T-helper 17 cell (primary cell): Measurements from ENCODE around the gene SLC6A19. TPM values are rescaled to one million over a fixed set of nuclear protein-coding genes. Genes with fewer than 3 reads are reported as not detected.

ENCODE experiments used
- ATAC-seq: fragments of 150-1000 bp; cut with Tn5 transposase; 2 replicates; pipeline ENCODE4 v1.10.0; 2021; ENCODE audit warnings: mild to moderate bottlenecking, moderate library complexity
- DNase-seq, 3 donors: peaks; one replicate each; pipeline versions ENCODE4 v3.0.0 to v3.0.0-alpha.2; 2020 to 2021
- H3K9me3 ChIP-seq: one replicate; pipeline ENCODE4 v1.7.0; 2013; ENCODE audit warnings: low read length, mild to moderate bottlenecking; ENCODE audit not compliant: control insufficient read depth, poor library complexity, severe bottlenecking
- H3K27ac Mint-ChIP-seq: one replicate; pipeline ENCODE4 v1.8.0; 2022; ENCODE audit warnings: mild to moderate bottlenecking, moderate library complexity, mixed read lengths
- H3K27me3 Mint-ChIP-seq: one replicate; pipeline ENCODE4 v1.8.0; 2022; ENCODE audit warnings: mixed read lengths
- H3K36me3 Mint-ChIP-seq: one replicate; pipeline ENCODE4 v1.8.0; 2022; ENCODE audit warnings: low read depth, mixed read lengths
- H3K4me1 Mint-ChIP-seq: one replicate; pipeline ENCODE4 v1.8.0; 2022; ENCODE audit warnings: mild to moderate bottlenecking, mixed read lengths
- H3K4me3 Mint-ChIP-seq: one replicate; pipeline ENCODE4 v1.8.0; 2022; ENCODE audit warnings: mild to moderate bottlenecking, moderate library complexity, mixed read lengths
- total RNA-seq, 4 donors: library from RNA in 2 of 4; stranded (reverse) in 2 of 4; gene quantifications; one replicate each; pipeline ENCODE4 v1.2.3 and lab custom pipeline; 2022 to 2026

Gene SLC6A19
- total RNA-seq, 2 donors from 2014 or later = not detected

DNA sequence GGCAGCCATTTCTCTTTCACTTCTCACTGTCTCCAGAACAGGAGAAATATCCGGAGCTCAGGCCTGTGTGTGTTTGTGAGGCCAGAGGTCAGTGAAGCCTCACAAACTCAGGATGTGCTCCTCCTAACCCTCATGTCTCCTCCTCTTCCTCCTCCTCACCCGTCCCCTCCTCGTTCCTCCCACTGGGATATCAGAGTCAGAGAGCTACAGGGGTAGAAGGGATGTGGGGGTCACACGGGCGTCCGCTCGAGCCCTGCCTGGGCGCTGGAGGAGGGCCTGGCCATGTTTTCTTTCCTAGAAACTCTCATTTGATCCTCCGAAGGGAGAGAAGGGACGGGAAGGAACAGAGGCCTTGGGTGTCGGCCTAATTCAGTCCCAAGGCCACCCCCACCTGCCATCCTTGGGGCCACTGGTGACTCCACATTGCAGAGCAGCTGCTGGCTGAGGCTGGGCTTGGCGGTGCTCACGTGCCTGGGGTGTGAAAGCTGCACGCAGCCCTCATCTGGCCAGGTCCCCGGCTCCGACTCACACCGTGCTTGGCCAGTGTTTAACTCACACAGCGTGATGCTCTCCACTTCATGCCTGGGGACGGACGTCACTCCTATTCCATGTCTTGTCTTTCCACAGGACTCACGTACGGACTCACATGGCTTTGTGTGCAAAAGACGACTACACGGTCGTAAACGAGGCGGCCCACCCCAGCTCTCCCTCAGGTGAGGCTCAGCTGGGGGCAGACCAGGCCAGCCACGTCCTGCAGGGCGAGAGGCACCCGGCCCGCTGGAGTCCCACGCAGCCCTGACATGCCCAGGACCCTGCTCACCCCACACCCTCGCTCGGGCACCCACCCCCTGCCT is 22.6 kb upstream of the SLC6A19 start:
- H3K4me1 Mint-ChIP-seq = no peaks in the 10 kb centered on the region
- peaks cover 8% of the 10 kb centered on the region for H3K27me3 Mint-ChIP-seq
- ATAC-seq (no peak), DNase-seq (peak in 1 of 3 donors; percentile 9)
- H3K36me3 Mint-ChIP-seq = no peaks in the 10 kb centered on the region
- no peaks in the 10 kb centered on the region for H3K9me3 ChIP-seq
- no peak overlapping the region for H3K27ac Mint-ChIP-seq
- no peak overlapping the region for H3K4me3 Mint-ChIP-seq

DNA sequence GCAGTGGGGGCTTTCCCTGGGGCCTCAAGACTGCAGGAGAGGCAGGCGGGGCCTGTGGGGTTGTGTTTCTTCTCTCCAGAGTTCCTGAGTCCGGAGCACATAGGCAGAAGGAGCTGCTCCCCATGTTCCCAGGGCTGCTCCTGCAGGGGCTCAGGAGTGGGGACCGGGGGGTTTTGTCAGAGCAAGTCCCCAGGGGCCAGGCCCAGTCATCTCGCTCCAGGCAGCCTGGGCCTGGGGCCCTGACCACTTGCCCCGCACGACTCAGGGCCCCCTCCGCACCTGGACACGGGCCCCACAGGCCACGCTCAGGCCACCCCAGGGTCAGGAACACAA is 22.0 kb upstream of the SLC6A19 start:
- Mint-ChIP-seq H3K4me1 (no peaks in the 10 kb centered on the region), H3K36me3 (no peaks in the 10 kb centered on the region), H3K4me3 (no peak overlapping the region), H3K27me3 (peaks cover 8% of the 10 kb centered on the region), H3K27ac (no peak overlapping the region)
- DNase-seq = no peak
- no peaks in the 10 kb centered on the region for H3K9me3 ChIP-seq
- no peak for ATAC-seq

DNA sequence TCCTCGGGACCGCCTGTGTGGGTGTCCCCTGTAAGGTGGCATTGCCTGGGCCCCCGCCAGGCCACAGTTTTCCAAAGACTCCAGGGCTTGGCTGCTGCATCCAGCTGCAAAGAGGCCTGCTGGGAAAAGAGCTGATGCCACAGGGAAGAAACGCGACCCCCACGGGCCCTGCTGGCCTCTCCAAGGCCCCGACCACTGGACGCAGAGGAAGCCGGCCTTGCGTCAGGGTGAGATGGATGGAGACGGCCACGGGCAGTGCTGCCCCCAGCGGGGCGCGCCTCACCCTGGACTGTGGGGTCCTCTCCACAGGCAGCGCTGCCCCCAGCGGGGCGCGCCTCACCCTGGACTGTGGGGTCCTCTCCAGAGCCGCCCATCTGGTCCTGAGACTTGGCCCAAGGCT is 21.3 kb upstream of the SLC6A19 start:
- H3K4me3 Mint-ChIP-seq = no peak overlapping the region
- DNase-seq (peak in 1 of 3 donors; percentile 7), ATAC-seq (no peak)
- no peak overlapping the region for H3K27ac Mint-ChIP-seq
- no peaks in the 10 kb centered on the region for H3K36me3 Mint-ChIP-seq
- no peaks in the 10 kb centered on the region for H3K9me3 ChIP-seq
- no peaks in the 10 kb centered on the region for H3K4me1 Mint-ChIP-seq
- peaks cover under 1% of the 10 kb centered on the region for H3K27me3 Mint-ChIP-seq

DNA sequence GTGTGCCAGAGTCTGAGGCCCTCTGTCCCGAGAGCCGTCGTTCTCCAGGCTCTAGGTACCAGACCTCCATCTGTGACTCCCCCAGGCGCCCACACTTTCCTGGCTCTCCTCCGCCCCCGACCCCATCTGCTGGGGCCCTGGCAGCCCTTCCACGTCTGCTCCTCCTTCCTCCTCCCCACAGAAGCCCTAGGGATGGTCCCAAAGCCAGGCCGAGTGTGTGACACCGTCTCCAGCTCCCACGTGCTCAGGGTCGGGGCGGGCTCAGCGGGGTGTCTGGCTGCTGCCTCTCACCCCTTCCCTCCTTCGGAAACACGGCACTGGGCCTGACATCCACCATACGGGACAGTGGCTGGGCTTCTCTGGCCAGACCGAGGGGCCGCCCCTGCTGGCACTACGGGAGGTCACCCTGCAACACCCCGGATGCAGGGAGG is 20.5 kb upstream of the SLC6A19 start:
- peak in 1 of 3 donors; percentile 6 for DNase-seq
- H3K9me3 ChIP-seq = no peaks in the 10 kb centered on the region
- H3K4me1 Mint-ChIP-seq = no peaks in the 10 kb centered on the region
- peaks cover 1% of the 10 kb centered on the region for H3K27me3 Mint-ChIP-seq
- no peak for ATAC-seq
- H3K4me3 Mint-ChIP-seq = no peak overlapping the region
- no peak overlapping the region for H3K27ac Mint-ChIP-seq
- no peaks in the 10 kb centered on the region for H3K36me3 Mint-ChIP-seq

DNA sequence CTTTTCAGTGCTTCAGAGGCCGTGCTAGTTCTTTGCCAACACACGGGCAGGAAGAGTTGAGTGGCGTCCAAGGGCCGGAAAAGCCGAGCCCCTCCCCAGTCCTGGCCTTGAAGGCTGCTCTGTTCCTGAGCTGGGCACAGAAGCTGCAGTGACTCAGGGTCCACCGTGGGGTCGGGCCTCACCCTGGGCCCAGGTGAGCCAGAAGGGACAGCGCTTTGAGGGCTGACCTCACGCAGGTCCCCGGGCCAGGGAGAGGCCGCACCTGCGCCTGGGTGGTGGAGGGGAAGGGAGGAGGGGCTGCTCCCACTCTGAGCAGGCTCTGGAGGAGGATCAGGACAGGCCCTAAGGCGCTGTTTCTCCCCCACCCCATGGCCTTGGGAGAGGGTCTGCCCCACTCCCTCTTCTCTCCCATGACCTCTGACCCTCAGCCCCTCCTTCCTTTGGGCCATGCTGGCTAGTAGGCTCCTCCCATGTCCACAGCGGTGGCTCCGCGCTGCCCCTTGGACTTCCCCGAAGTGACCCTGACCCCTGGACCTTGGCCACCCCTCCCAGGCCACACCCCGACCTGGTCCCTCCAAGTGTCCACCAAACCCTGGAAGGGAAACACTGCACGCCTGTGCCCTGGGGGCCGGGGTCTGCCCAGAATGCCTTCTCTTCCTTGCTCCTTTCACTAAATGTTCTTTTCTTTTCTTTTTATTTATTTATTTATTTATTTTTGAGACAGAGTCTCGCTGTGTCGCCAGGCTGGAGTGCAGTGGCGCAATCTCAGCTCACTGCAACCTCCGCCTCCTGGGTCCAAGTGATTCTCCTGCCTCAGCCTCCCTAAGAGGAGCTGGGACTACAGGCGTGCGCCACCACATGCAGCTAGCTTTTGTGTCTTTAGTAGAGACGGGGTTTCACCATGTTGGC is 19.7 kb upstream of the SLC6A19 start:
- no peaks in the 10 kb centered on the region for H3K9me3 ChIP-seq
- no peaks in the 10 kb centered on the region for H3K4me1 Mint-ChIP-seq
- no peak for ATAC-seq
- no peak overlapping the region for H3K27ac Mint-ChIP-seq
- no peak for DNase-seq
- H3K4me3 Mint-ChIP-seq = no peak overlapping the region
- peaks cover 6% of the 10 kb centered on the region for H3K27me3 Mint-ChIP-seq
- H3K36me3 Mint-ChIP-seq = no peaks in the 10 kb centered on the region

DNA sequence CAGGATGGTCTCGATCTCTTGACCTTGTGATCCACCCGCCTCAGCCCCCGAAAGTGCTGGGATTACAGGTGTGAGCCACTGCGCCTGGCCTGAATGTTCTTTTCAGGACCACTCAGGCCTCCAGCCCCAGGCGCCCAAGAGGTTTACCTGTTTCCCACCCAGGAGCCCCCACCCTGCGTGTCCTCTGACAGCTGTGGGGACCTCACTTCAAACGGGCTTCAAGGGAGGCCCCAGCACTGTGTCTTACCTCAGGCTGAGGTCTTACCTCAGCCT is 19.1 kb upstream of the SLC6A19 start:
- no peak for ATAC-seq
- no peak for DNase-seq

DNA sequence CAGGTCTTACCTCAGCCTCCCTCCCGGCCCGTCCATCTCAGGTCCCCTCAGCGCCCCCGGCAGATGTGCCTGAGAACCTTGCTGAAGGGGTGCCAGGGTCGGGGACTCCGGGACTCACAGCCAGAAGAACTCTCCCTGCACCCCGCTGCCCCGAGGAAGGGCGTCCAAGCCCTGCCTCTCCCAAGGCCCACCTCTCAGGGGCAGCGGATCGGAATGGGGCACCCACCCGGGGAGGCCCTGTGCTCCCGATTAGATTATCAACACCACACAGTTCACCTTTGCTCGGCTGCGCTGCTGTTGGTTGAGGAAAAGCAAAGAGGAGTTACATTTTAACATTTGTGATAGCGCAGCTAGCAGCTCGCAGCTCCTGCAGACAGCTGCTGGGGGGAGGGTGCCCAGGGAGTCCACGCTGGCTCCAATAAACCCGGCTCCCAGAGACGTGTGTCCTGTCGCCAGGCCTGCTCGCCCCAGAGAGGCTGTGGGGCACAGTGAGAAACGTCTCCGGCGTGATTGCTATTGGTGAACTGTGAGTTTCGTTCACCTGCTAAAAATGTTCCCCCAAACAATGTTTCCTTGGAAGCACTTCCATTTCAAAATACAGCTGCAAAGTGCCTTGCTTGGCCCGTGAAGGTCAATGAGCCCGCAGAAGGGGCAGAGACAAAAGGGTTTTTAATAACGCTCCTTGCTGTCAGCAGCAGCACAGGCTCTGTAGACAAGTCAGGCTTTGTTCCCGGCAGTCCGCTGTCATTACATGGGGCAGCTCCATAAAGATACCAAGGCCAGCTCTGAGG is 18.6 kb upstream of the SLC6A19 start:
- H3K9me3 ChIP-seq = no peaks in the 10 kb centered on the region
- ATAC-seq = no peak
- H3K4me1 Mint-ChIP-seq = no peaks in the 10 kb centered on the region
- peaks cover 8% of the 10 kb centered on the region for H3K27me3 Mint-ChIP-seq
- no peak overlapping the region for H3K27ac Mint-ChIP-seq
- H3K4me3 Mint-ChIP-seq = no peak overlapping the region
- H3K36me3 Mint-ChIP-seq = no peaks in the 10 kb centered on the region
- DNase-seq = peak in 1 of 3 donors; percentile 8

More for the DNA sequence above, 19.1 kb upstream of the SLC6A19 start:
- Mint-ChIP-seq H3K27ac (no peak overlapping the region), H3K36me3 (no peaks in the 10 kb centered on the region), H3K4me1 (no peaks in the 10 kb centered on the region), H3K4me3 (no peak overlapping the region), H3K27me3 (peaks cover 6% of the 10 kb centered on the region)
- no peaks in the 10 kb centered on the region for H3K9me3 ChIP-seq

DNA sequence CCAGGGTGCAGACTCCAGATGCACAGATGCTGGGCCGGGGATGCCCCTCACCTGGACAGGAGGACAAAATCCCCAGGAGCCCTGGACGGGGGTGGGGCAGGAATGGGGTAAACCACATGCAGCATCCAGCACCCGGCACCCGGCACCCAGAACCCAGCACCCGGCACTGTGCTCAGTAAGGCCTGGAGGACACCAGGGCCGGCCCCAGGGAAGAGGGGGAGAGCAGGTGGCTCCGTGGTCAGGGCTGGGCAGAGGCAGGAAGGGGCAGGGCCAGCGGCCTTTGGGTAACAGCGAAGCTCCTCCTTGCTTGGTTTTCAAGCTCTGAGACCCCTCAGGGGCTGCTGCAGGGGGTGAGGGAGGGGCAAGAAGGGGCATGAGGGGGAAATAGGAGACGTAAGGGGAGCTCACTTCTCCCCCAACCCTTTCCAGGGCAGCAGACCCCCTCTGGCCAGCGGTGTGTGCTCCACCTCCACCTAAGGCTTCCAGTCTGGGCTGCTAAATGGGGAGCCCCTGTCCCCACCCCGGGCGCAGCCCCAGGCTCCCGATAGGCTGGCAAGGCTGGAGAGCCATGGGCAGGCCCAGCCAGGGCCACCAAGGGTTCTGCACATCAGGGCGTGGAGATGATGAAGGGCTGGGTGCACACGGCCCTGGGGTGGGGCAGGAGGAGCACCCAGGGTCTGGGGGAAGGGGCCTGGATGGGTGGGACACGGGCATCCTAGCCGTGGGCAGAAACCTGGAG is 17.8 kb upstream of the SLC6A19 start:
- no peak for ATAC-seq
- H3K4me1 Mint-ChIP-seq = no peaks in the 10 kb centered on the region
- no peak overlapping the region for H3K27ac Mint-ChIP-seq
- no peaks in the 10 kb centered on the region for H3K36me3 Mint-ChIP-seq
- no peaks in the 10 kb centered on the region for H3K9me3 ChIP-seq
- peaks cover 15% of the 10 kb centered on the region for H3K27me3 Mint-ChIP-seq
- no peak overlapping the region for H3K4me3 Mint-ChIP-seq
- DNase-seq = peak in 1 of 3 donors; percentile 7

DNA sequence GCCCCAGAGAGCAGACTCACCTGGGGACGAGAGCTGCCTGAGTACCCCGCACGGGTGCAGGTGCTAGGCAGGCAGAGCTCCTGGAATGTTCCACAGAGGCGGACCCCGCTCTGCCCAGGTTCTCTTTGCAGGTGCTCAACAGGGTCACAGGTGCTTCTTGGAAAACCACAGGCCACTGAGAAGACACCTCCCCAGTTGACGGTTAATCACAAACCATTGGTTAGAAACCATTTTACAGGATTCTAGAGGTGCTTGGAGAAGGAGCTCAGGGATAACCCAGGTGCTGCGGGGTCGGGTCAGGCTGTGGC is 17.3 kb upstream of the SLC6A19 start:
- no peaks in the 10 kb centered on the region for H3K9me3 ChIP-seq
- Mint-ChIP-seq H3K27me3 (peaks cover 20% of the 10 kb centered on the region), H3K36me3 (no peaks in the 10 kb centered on the region), H3K27ac (no peak overlapping the region), H3K4me3 (no peak overlapping the region), H3K4me1 (no peaks in the 10 kb centered on the region)
- no peak for ATAC-seq
- DNase-seq = no peak

DNA sequence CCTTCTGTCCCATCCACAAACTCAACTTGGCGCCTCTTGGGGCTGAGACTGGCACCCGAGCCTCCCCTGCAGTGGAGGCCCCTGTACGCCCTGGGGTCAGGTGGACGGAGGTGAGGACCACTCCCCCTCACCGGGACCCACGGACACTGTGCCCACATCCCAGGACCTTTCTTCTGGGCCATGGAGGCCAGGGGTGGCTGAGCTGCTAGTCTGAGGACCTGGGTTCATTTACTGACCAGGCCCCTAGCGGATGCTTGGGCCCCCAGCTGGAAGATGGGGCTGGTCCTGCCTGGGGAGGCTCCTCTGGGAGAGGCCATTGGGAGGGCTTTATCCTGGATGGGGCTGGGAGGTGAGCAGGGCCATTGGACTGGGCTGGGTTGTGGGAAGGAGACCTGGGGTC is 16.9 kb upstream of the SLC6A19 start:
- Mint-ChIP-seq H3K36me3 (no peaks in the 10 kb centered on the region), H3K4me3 (no peak overlapping the region), H3K4me1 (no peaks in the 10 kb centered on the region), H3K27me3 (peaks cover 24% of the 10 kb centered on the region), H3K27ac (no peak overlapping the region)
- ATAC-seq (no peak), DNase-seq (peak in 1 of 3 donors; percentile 4)
- H3K9me3 ChIP-seq = no peaks in the 10 kb centered on the region

DNA sequence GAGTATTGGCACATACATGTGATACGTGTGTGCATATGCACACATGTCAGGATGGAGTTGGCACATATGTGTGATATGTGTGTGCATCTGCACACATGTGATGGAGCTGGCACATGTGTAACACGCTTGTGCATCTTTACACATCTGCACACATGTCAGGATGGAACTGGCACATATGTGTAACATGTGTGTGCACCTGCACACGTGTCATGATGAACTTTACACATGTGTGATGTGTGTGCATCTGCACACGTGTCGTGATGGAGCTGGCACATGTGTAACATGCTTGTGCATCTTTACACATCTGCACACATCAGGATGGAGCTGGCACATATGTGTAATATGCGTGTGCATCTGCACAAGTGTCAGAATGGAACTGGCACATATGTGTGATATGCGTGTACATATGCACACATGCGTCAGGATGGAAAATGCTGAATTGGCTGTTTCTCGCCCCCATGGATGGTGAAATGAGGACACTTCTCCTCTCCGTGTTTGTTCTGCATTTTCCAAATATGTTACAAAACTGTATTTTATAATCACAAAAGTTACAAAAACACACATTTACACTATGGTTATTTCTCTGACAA is 16.3 kb upstream of the SLC6A19 start:
- ATAC-seq = no peak
- no peak overlapping the region for H3K27ac Mint-ChIP-seq
- DNase-seq = no peak
- no peaks in the 10 kb centered on the region for H3K9me3 ChIP-seq
- H3K4me1 Mint-ChIP-seq = no peaks in the 10 kb centered on the region
- peaks cover 28% of the 10 kb centered on the region for H3K27me3 Mint-ChIP-seq
- no peaks in the 10 kb centered on the region for H3K36me3 Mint-ChIP-seq
- H3K4me3 Mint-ChIP-seq = no peak overlapping the region

DNA sequence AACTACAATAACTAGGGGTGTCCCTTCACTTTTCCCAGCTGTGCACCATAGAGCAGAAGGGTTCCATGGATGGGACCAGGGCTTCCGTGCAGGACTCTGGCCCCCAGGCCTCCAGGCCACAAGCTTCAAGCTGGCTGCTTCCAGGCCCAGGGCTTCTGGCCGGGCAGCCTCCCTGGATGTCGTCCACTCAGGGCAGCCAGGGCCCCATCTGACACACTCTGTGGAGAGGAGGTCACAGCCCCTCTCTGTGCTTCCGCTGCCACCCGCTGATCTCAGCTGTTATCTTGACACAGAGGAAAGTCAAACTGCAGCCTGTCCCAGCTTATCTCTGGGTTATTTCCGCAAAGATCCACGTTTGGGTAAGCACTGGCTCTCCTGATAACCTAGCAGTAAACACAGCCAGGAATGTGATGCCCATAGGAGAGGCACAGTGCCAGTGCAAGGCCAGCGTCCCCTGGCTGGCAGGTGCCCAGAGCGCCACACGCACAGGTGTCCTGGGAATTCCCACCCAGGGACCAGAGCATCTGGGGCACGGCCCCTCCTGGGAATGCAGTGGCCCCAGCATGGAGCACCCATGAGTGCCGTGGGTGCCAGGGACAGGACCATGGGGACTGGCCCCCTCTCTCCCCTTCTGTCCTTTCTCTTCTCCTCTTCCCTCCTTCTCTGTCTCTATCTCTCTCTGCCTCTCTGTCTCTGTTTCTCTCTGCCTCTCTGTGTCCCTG is 15.6 kb upstream of the SLC6A19 start:
- Mint-ChIP-seq H3K4me1 (no peaks in the 10 kb centered on the region), H3K4me3 (no peak overlapping the region), H3K27ac (no peak overlapping the region), H3K27me3 (peaks cover 35% of the 10 kb centered on the region), H3K36me3 (no peaks in the 10 kb centered on the region)
- peak in 1 of 3 donors; percentile 6 for DNase-seq
- ATAC-seq = no peak
- no peaks in the 10 kb centered on the region for H3K9me3 ChIP-seq
